Measurements from ENCODE around the gene MBOAT7. TPM values are rescaled to one million over a fixed set of nuclear protein-coding genes. Genes with fewer than 3 reads are reported as not detected.
"Not testable (repeated sequence)": the region's sequence is repeated elsewhere in the genome, so short reads cannot be mapped to it uniquely, and the experiment has no call there.

The MBOAT7 gene
- polyA plus RNA-seq, 1 of the 3 experiments (the other 2 are of a cell fraction), result 80.8 TPM

GRCh38 chr19:54196536-54196935, 7.2 kb upstream of the MBOAT7 start (continued):
- TF ChIP-seq ZBTB33 (IDR thresholded peaks at IDR 0.05; ENCODE audit: borderline replicate concordance, low read depth) (no peak), SIN3A (IDR thresholded peaks at IDR 0.05; ENCODE audit: borderline replicate concordance, low read depth, low read length) (no peak)

GRCh38 chr19:54194463-54194862, 5.1 kb upstream of the MBOAT7 start:
- H3K4me3 ChIP-seq (ENCODE audit: low read depth in 2 of 2, low read length in 1 of 2); H3K9me2 ChIP-seq; H3K9ac ChIP-seq; H4K20me1 ChIP-seq (ENCODE audit: insufficient read depth); H3K9me3 ChIP-seq; H3K27me3 ChIP-seq (ENCODE audit: insufficient read depth); H3K4me1 ChIP-seq (ENCODE audit: control insufficient read depth in 1 of 2, insufficient read depth in 2 of 2, low read depth in 1 of 2, low read length in 1 of 2); H3K4me2 ChIP-seq; H3F3A ChIP-seq (replicated peaks; ENCODE audit: insufficient read depth); H2AFZ ChIP-seq (ENCODE audit: low read depth); DNase-seq; POLR2A ChIA-PET; H3K27ac ChIP-seq (ENCODE audit: low read depth in 2 of 2, low read length in 1 of 2): not testable (repeated sequence)
- H3K36me3 ChIP-seq (replicated peaks in 1 of 2; ENCODE audit: control insufficient read depth in 1 of 2, insufficient read depth in 2 of 2, low read length in 1 of 2), result peaks cover 9 to 22% of the 10 kb centered on the region in 2 experiments
- CTCF ChIA-PET, result interaction anchor here (2.2 kb wide), 1 partner anchor 38 kb away, joined by 5 read pairs; no protein-coding TSS in a partner anchor
- peaks cover 35% of the 10 kb centered on the region for H3K79me2 ChIP-seq (ENCODE audit: insufficient read depth)
- 94% methylated on average over 12 of the region's 12 CpGs for WGBS (ENCODE audit: low lambda C conversion rate)

GRCh38 chr19:54193011-54193410, 3.6 kb upstream of the MBOAT7 start:
- Histone ChIP-seq H3K9me3 (no peaks in the 10 kb centered on the region), H4K20me1 (ENCODE audit: insufficient read depth) (no peaks in the 10 kb centered on the region), H3K79me2 (ENCODE audit: insufficient read depth) (peaks cover 47% of the 10 kb centered on the region), H3F3A (replicated peaks; ENCODE audit: insufficient read depth) (peaks cover 7% of the 10 kb centered on the region), H3K27me3 (ENCODE audit: insufficient read depth) (no peaks in the 10 kb centered on the region), H3K9ac (no peak overlapping the region), H3K27ac (ENCODE audit: low read depth in 2 of 2, low read length in 1 of 2) (no peak overlapping the region), H3K4me3 (ENCODE audit: low read depth in 2 of 2, low read length in 1 of 2) (no peak overlapping the region), H3K9me2 (no peaks in the 10 kb centered on the region), H3K36me3 (replicated peaks in 1 of 2; ENCODE audit: control insufficient read depth in 1 of 2, insufficient read depth in 2 of 2, low read length in 1 of 2) (peaks cover 9 to 22% of the 10 kb centered on the region in 2 experiments), H3K4me1 (ENCODE audit: control insufficient read depth in 1 of 2, insufficient read depth in 2 of 2, low read depth in 1 of 2, low read length in 1 of 2) (peaks cover 0 to 14% of the 10 kb centered on the region in 2 experiments; a peak in 1 of 4 replicates), H2AFZ (ENCODE audit: low read depth) (no peak overlapping the region), H3K4me2 (no peak overlapping the region; the same call in 1 of the 2 replicates)
- no peak for DNase-seq
- ChIA-PET POLR2A (no interaction called here), CTCF (no interaction called here)
- TF ChIP-seq ZBTB33 (IDR thresholded peaks at IDR 0.05; ENCODE audit: borderline replicate concordance, low read depth) (no peak), TEAD4 (IDR thresholded peaks at IDR 0.05; ENCODE audit: borderline replicate concordance, insufficient read depth) (no peak), TCF12 (IDR thresholded peaks at IDR 0.05) (no peak), EP300 (IDR thresholded peaks at IDR 0.05; ENCODE audit: borderline replicate concordance in 1 of 2, low read depth in 1 of 2, low read length in 1 of 2) (no peak), SMC3 (IDR thresholded peaks at IDR 0.05; ENCODE audit: low read depth, low read length) (no peak), FOSL2 (IDR thresholded peaks at IDR 0.05; ENCODE audit: borderline replicate concordance, low read depth) (no peak), ELF1 (IDR thresholded peaks at IDR 0.05) (no peak), JUND (IDR thresholded peaks at IDR 0.05) (no peak)
- WGBS (ENCODE audit: low lambda C conversion rate), result 93% methylated on average over 11 of the region's 11 CpGs

Measured in SK-N-SH (cell line).